Activated naive CD4-positive, alpha-beta T cell treated with anti-CD3 and anti-CD28 coated beads for 36 hours (primary cell): Measurements from ENCODE around the gene HES5. TPM values are rescaled to one million over a fixed set of nuclear protein-coding genes. Genes with fewer than 3 reads are reported as not detected.
"Not testable (repeated sequence)": the region's sequence is repeated elsewhere in the genome, so short reads cannot be mapped to it uniquely, and the experiment has no call there.

Source experiments
- CTCF ChIA-PET: fragments of 350-600 bp; sonication (Branson Sonifier 250); formaldehyde crosslinking; loops from one replicate; lab custom pipeline; 2021; ENCODE audit warnings: antibody characterized with exemption; lab: Charles Lee
- DNase-seq: peaks from one replicate; pipeline ENCODE4 v3.0.0-alpha.2; 2020
- H3K27ac Mint-ChIP-seq: one replicate; pipeline ENCODE4 v1.8.0; 2021; ENCODE audit warnings: mild to moderate bottlenecking, mixed read lengths
- H3K27me3 Mint-ChIP-seq: one replicate; pipeline ENCODE4 v1.8.0; 2021; ENCODE audit warnings: low read depth, mixed read lengths
- H3K36me3 Mint-ChIP-seq: one replicate; pipeline ENCODE4 v1.8.0; 2021; ENCODE audit warnings: low read depth, mixed read lengths
- H3K4me1 Mint-ChIP-seq: one replicate; pipeline ENCODE4 v1.8.0; 2021; ENCODE audit warnings: low read depth, mixed read lengths
- H3K4me3 Mint-ChIP-seq: one replicate; pipeline ENCODE4 v1.8.0; 2021; ENCODE audit warnings: mild to moderate bottlenecking, moderate library complexity, mixed read lengths
- H3K9me3 Mint-ChIP-seq: one replicate; pipeline ENCODE4 v1.8.0; 2021; ENCODE audit warnings: mixed read lengths
- intact Hi-C: fragments of 100-400 bp; cut with micrococcal nuclease; formaldehyde crosslinking; loops from one replicate; pipeline ENCODE4 v1.15.1; 2023
- total RNA-seq, 2 experiments: library from RNA; stranded (reverse); gene quantifications; one replicate each; pipeline ENCODE4 v1.2.3, GENCODE V29; 2021

The HES5 gene
- total RNA-seq, 2 experiments from 2014 or later = not detected

DNA sequence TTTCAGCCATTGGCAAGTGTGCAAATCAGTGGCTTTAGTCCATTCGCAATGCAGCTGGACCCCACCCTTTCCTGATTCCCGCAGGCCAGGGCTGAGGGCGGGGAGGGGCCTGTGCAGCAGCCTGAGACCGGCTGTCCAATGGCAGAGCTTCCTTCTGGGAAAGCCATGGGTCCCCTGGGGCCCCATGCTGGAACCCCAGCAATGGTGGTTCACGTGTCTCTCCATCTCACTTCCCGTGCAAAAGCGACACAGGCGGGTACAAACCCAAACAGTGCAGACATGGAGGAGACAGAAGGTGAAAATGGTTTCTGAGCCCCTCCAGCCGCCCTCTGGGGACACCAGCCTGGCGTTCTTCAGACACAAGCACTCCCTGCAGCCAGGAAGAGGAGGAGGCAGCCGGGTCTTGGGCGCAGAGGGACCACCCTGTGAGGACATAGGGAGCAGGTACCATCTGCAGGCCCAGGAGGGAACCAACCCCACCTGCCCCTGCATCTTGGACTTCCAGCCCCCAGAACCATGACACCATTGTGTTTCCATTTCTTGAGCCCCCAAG lies 20.3 kb upstream of the HES5 start:
- intact Hi-C loops, H3K27me3 Mint-ChIP-seq, DNase-seq, H3K4me3 Mint-ChIP-seq, H3K27ac Mint-ChIP-seq, H3K36me3 Mint-ChIP-seq, CTCF ChIA-PET, H3K9me3 Mint-ChIP-seq: not testable (repeated sequence)
- H3K4me1 Mint-ChIP-seq = peaks cover 25% of the 10 kb centered on the region

DNA sequence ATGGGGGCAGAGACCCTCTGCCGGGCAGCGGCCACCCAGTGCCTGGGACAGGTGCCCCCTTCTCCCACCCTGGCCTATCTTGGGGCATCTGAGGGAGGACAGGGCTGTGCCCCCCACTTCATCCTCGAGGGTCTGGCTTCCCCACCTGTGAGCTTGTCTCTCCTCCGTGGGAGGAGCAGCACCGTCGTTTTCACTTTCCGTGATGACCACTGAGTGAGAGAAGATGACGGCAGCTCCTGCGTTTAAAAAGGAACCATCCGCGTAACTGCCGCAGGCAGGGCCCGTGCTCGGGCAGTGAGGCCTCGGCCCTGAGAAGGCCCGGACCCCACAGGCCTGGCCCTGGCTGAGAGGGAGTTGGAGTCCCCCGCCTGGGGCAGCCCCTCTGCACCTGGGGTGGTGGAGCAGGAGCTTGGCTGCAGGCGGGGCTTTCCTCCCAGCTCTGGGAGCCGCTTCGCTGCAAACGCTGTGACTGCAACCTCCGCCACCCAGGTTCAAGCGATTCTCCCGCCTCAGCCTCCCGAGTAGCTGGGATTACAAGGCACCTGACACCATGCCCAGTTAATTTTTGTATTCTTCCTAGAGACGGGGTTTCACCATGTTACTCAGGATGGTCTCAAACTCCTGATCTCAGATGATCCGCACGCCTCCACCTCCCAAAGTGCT lies 19.4 kb upstream of the HES5 start:
- H3K9me3 Mint-ChIP-seq, CTCF ChIA-PET, DNase-seq, H3K27me3 Mint-ChIP-seq, H3K36me3 Mint-ChIP-seq: not testable (repeated sequence)
- H3K27ac Mint-ChIP-seq = peak overlapping the region; percentile 99
- H3K4me1 Mint-ChIP-seq = peaks cover 20% of the 10 kb centered on the region
- intact Hi-C loops = loop anchor here (2.0 to 5.0 kb wide), 3 partner anchors 247 to 401 kb away; no protein-coding TSS in a partner anchor
- peak overlapping the region; percentile 81 for H3K4me3 Mint-ChIP-seq

DNA sequence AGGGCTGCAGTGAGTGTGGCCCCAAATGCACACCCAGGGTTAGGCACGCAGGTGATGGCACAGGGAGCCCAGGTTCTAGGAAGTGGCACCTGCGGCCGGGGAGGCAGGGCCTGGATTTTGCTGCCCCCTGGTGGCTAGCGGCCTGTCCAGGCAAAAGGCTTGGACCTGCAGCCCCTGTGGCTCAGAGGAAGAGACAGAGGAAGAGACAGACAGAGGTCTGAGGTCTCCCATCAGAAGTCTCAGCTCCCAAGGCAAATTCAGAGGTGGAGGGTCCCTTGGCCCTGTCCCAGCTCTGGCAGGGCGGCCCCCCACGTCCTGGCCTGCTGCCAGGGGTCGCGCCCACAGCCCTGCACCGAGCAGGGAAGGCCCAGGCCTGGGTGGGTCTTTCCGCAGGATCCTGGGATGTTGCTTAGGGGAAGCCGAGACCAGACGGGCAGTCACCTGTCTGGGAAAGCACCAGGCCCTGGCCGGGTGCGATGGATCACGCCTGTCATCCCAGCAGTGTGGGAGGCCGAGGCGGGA lies 18.1 kb upstream of the HES5 start:
- intact Hi-C loops = loop anchor here (1.0 to 5.0 kb wide), 7 partner anchors 38 to 399 kb away; partner anchors contain the start of genes MORN1, PRXL2B and RER1
- no peaks in the 10 kb centered on the region for H3K27me3 Mint-ChIP-seq
- DNase-seq = peak; percentile 93
- CTCF ChIA-PET = interaction anchor here (0.6 to 2.5 kb wide), 12 partner anchors 13 to 353 kb away, joined by 3 to 24 read pairs (median 4); partner anchors contain the start of gene FAAP20
- peak overlapping the region; percentile 99 for H3K27ac Mint-ChIP-seq
- H3K4me1 Mint-ChIP-seq = peaks cover 18% of the 10 kb centered on the region
- H3K4me3 Mint-ChIP-seq = peak overlapping the region; percentile 81
- no peaks in the 10 kb centered on the region for H3K36me3 Mint-ChIP-seq
- H3K9me3 Mint-ChIP-seq = no peaks in the 10 kb centered on the region

DNA sequence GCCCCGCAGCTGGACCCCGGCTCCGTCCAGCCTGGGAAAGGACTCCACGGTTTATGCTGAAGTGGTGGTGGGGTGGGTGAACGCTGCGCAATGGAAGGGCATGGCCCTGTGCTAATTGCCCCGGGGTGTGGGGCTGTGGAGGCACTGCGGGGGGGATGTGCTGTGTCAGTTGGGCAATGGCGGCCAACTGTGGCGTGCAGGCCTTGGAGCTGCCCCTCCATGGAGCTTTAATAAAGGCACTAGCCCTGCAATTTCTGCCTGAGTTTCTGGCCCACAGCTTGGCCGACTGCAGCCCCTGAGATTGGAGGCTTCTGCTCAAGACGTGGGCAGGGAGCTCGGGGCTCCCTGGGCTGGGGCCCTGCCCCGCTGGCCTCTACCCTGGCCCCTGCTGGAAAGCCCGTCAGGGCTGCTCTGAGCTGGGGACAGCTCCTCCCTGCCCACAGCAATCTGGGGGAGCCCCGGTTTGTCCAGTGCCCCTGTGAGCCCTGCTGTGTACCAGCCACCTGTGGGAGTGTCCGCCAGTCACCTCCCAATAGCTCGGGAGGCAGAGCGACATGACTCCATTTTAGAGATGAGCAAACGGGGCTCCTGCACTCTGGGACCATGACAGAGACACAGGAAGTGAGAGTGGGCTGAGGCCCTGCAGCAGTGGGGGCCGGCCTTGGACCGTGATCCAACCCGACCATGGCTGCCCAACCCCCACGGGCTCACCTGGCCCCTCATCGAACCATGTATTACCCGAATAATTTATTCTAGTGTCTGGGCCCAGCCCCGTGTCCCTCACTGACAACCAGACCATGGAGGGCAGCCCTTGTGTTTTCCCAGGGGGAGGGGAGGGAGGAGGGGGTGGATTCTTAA lies 17.4 kb upstream of the HES5 start:
- Mint-ChIP-seq H3K4me1 (peaks cover 18% of the 10 kb centered on the region), H3K9me3 (no peaks in the 10 kb centered on the region), H3K27me3 (no peaks in the 10 kb centered on the region), H3K36me3 (no peaks in the 10 kb centered on the region), H3K4me3 (peak overlapping the region; percentile 81), H3K27ac (peak overlapping the region; percentile 99)
- intact Hi-C loops = loop anchor here (1.0 to 5.0 kb wide), 11 partner anchors 21 to 399 kb away; partner anchors contain the start of genes MORN1, PANK4, PRXL2B and RER1
- peak; percentile 83 for DNase-seq
- CTCF ChIA-PET = interaction anchor here (0.9 to 2.5 kb wide), 10 partner anchors 9 to 134 kb away, joined by 3 to 24 read pairs (median 5); partner anchors contain the start of genes HES5 and TNFRSF14

DNA sequence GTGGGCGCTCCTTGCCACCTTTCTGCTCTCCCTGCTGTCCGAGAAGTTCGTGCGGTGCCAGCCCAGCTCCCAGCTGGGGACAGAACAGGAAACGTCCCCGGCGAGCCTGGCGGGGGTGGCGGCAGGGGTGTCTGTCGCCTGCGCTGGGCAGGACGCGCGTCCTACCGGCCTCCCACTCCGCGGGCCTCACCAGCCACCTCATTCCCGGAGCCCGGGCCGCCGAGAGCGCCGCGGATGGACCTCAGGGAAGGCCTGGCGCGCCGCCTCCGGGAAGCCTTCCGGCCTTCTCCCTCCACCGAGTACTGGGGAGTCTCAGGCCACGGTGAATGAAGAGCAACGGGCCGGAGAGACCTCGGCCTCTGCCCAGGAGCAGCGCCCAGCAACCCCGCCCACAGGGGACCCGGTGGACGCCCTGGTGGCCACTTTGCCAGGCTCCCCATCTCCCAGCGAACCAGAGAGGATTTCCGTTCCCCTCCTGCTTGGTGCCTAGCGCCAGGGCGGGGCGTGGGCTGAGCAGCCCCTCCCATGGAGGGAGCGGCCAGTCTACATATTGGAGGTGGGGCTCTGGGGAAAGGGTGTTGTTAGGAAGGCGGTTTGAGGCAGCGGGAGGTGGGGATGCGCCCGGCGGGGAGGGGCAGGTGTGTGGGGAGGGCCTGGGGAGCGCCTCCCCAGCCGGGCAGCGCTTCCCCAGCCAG lies 16.6 kb upstream of the HES5 start:
- CTCF ChIA-PET = interaction anchor here (0.8 to 2.5 kb wide), 11 partner anchors 10 to 133 kb away, joined by 3 to 24 read pairs (median 4); partner anchors contain the start of genes HES5 and TNFRSF14

DNA sequence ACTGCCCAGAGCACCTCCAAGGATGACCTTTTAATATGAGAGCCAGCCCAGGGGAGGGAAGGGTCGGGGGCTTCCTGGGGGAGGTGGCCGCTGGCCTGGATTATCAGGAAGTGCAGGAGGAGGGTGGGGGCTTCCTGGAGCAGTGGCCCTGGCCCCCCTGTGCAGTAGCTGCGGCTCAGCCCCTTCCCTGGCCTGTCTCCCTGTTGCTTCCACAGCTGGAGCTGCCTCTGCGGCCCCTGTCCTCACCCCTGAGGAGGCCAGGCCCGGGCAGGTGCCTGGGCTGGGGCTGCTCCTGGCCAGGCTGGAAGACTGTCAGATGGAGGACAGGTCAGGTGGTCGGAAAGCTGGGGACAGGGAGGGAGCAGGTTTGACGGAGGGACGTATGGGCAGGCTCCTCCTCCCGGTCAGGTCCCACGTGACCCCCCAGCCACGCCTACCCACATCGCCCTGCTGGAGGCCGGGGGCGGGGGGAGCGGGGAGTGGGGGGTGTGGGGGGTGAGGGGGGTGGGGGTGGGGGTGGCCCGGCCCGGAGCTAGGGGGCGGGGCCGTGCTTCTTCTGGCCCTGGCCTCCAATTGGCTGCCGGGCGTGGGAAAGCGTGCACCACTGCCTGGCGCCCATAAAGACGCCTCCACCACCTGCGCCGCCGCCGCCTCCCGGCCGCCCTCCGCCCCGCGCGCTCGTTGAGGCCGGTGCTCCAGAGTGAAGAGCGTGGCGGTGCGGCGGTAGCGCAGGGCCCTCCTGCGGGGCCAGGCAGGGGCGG lies 15.9 kb upstream of the HES5 start:
- CTCF ChIA-PET = interaction anchor here (0.8 to 1.3 kb wide), 4 partner anchors 15 to 130 kb away, joined by 3 read pairs; partner anchors contain the start of gene PANK4

More for the DNA sequence above, 16.6 kb upstream of the HES5 start:
- intact Hi-C loops = loop anchor here (1.0 to 5.0 kb wide), 6 partner anchors 20 to 347 kb away; partner anchors contain the start of gene PANK4
- Mint-ChIP-seq H3K4me1 (peaks cover 18% of the 10 kb centered on the region), H3K9me3 (no peaks in the 10 kb centered on the region), H3K27me3 (no peaks in the 10 kb centered on the region), H3K27ac (peak overlapping the region; percentile 99), H3K36me3 (no peaks in the 10 kb centered on the region), H3K4me3 (peak overlapping the region; percentile 81)
- peak; percentile 94 for DNase-seq

DNA sequence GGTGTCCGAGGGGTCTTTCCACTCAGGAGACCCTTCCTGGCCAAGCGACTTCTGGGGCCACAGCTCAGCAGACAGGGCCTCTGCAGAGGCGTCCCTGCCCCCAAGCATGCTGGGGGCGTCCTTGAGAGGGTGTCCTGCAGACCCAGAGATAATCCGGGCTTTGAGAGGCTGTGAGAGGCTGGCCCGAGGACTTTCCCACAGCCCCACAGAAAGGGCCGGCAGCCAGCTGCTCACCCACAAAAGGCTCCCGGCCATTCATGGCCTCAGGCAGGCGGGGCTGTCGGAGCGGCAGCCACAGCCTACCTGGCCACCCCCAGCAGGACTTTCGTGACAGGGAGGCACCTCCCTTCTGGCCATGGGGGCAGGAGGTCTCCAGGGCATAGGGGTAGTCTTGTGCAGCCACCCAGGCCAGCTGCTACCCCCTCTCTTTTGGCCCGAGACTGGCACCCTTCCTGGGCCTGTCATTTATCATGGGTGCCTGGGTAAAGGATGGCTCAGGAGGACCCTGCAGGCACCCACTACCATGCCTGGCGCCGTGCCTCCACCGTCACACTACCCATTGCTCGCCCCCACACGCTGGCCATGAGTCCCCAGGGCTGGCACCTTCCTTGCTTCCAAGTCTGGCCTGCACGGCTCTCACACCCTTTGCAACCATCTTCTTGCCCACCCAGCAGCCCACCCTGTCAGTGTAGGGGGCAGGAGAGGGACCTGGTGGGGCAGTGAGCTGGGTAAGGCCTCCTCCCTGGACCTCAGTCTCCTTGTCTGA lies 15.0 kb upstream of the HES5 start:
- no peaks in the 10 kb centered on the region for H3K9me3 Mint-ChIP-seq
- peaks cover 17% of the 10 kb centered on the region for H3K4me1 Mint-ChIP-seq
- H3K27me3 Mint-ChIP-seq = no peaks in the 10 kb centered on the region
- no peak overlapping the region for H3K4me3 Mint-ChIP-seq
- no peaks in the 10 kb centered on the region for H3K36me3 Mint-ChIP-seq
- CTCF ChIA-PET = interaction anchor here (0.9 to 1.3 kb wide), 2 partner anchors 19 to 33 kb away, joined by 3 read pairs; partner anchors contain the start of gene PANK4
- H3K27ac Mint-ChIP-seq = no peak overlapping the region
- no peak for DNase-seq
- intact Hi-C loops = loop anchor here (5.0 kb wide), 2 partner anchors 243 to 297 kb away; no protein-coding TSS in a partner anchor

More for the DNA sequence above, 15.9 kb upstream of the HES5 start:
- intact Hi-C loops = loop anchor here (2.0 to 5.0 kb wide), 3 partner anchors 244 to 315 kb away; no protein-coding TSS in a partner anchor
- no peaks in the 10 kb centered on the region for H3K9me3 Mint-ChIP-seq
- H3K36me3 Mint-ChIP-seq = no peaks in the 10 kb centered on the region
- peaks cover 19% of the 10 kb centered on the region for H3K4me1 Mint-ChIP-seq
- no peak overlapping the region for H3K27ac Mint-ChIP-seq
- no peaks in the 10 kb centered on the region for H3K27me3 Mint-ChIP-seq
- peak; percentile 87 for DNase-seq
- H3K4me3 Mint-ChIP-seq = peak overlapping the region; percentile 81

DNA sequence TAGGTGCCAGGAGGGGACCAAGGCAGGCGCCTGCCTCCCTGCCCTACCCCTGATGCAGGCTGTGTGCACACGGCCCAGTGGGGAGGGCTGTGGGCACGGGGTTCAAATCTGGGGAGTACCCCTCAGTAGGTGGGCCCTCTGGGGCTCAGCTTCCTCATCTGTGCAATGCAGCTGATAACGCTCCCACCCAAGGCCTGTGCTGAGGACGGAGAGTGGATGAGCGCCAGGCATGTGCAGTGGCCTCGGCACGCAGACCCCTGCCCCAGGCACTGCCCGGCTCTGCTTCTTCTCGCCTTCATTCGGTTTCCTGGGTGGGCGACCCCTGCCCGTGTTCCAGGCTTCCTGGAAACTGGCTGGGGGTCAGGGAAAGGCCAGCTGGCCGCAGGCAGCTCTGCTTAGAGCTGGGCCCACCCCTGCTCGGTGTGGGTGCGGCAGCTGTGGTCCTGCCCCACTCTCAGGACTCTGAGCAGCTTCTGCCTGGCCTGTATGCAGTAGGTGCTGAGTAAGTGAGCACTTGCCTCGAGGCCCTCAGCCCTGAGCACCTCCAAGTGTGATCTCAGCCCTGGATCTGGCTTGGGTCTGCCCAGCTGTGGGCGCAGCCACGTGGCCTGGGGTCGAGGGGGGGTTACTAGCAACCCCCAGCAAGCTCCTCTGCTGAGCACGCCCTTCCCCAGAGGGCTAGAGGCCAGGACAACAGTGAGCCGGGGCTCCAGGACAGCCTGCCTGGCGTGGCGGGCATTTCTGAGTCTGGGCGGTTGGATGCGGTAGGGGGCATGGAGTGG lies 14.2 kb upstream of the HES5 start:
- H3K4me3 Mint-ChIP-seq = no peak overlapping the region
- intact Hi-C loops = no loop called here
- no peak overlapping the region for H3K27ac Mint-ChIP-seq
- H3K27me3 Mint-ChIP-seq = no peaks in the 10 kb centered on the region
- CTCF ChIA-PET = no interaction called here
- H3K36me3 Mint-ChIP-seq = no peaks in the 10 kb centered on the region
- no peak for DNase-seq
- H3K9me3 Mint-ChIP-seq = no peaks in the 10 kb centered on the region
- H3K4me1 Mint-ChIP-seq = peaks cover 13% of the 10 kb centered on the region

DNA sequence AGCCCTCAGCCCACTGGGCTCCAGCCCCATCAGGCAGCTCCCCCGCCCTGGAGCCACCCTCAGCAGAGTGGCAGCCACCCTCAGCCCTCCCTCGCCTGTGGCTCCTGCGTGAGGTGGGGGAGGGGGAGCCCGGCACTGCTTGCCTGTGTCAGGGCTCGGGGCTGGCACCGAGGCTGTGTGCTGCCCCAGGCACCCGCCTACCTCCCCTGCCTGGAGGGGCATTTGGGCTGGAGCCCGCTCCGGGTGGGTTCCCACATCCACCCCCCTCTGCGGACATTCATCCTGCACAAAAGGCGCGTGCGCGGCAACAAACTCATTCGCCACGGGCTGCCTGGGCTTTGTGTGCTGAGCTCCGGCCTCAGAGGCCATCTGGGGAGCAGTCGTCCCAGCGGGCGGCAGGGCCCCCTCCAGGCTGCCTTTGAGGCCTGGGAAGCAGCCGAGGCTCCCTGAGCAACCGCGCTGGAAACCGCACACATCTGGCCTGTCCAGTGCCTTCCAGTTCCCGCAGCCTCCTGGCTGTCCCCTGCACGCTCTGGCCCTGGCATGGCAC lies 13.6 kb upstream of the HES5 start:
- Mint-ChIP-seq H3K4me1 (peaks cover 9% of the 10 kb centered on the region), H3K36me3 (no peaks in the 10 kb centered on the region), H3K27me3 (no peaks in the 10 kb centered on the region), H3K9me3 (no peaks in the 10 kb centered on the region), H3K27ac (no peak overlapping the region), H3K4me3 (no peak overlapping the region)
- intact Hi-C loops = no loop called here
- CTCF ChIA-PET = interaction anchor here (1.6 kb wide), 1 partner anchor 128 kb away, joined by 4 read pairs; no protein-coding TSS in a partner anchor
- no peak for DNase-seq
